HG03342 (cell line): Measurements from ENCODE around the gene PHOSPHO1.

Experiments
- ATAC-seq: cut with Tn5 transposase; IDR thresholded peaks from one replicate; pipeline ENCODE4 v1.9.1; 2021; ENCODE audit warnings: mild to moderate bottlenecking, moderate library complexity; ENCODE audit not compliant: unreplicated experiment

Gene PHOSPHO1

DNA sequence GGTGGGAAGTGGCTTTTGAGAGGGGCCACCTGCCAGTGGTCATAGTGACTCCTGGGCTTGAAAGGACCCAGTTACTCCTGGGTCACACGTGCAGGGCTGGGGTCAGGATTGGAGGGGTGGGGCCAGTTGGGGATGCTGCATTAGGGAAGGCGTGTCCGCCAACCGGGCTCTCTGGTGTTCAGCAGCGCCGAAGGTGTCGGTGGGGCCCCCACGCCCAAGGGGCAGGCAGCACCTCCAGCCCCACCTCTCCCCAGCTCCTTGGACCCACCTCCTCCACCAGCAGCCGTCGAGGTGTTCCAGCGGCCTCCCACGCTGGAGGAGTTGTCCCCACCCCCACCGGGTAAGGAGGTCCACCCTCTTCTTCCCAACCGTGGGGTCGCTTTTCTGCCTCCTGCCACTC lies 10.6 kb downstream of the PHOSPHO1 start:
- ATAC-seq, result no peak

DNA sequence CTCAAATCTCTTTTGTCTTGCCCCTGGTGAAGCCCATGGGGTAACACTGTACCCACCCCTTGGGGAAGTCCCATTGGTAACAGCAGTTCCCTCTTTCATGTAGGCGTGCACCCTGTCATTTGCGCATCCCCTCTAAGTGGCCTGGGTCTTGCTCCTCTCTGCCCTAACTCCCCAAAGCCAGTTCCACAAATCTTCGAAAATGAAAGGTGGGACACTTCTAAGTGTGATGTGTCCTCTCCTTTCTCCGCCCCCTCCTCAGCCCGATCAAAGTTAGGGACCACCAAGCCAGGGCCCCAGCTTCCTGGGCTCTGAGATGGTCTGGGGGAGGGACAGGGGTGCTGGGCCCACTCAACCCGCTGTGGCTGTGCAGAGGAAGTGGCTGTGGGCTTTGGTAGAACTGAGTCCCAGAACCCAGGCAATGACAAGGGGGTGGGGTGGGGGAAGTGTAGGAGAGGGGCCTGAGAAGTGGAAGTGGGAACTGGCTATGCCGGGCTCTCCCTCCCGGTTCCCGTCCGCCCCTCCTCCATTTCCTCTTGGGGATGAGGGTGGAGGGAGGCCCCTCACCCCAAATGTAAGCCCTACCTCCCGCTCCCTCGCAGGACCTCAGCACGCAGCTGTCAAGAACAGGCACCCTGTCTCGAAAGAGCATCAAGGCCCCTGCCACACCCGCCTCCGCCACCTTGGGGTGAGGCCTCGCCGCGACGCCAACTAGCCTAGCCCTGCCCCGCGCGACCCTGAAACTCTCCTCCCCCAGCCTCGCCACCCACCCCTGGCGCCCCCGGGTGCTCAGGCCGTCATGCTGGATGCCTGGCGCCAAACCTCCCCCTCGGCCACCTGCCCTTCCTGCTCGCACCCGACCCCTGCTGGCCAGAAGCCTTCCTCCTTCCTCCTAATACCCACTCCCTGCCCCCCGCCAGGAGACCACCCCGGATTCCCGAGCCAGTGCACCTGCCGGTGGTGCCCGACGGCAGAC lies 11.4 kb downstream of the PHOSPHO1 start:
- ATAC-seq, result peak; percentile 32

DNA sequence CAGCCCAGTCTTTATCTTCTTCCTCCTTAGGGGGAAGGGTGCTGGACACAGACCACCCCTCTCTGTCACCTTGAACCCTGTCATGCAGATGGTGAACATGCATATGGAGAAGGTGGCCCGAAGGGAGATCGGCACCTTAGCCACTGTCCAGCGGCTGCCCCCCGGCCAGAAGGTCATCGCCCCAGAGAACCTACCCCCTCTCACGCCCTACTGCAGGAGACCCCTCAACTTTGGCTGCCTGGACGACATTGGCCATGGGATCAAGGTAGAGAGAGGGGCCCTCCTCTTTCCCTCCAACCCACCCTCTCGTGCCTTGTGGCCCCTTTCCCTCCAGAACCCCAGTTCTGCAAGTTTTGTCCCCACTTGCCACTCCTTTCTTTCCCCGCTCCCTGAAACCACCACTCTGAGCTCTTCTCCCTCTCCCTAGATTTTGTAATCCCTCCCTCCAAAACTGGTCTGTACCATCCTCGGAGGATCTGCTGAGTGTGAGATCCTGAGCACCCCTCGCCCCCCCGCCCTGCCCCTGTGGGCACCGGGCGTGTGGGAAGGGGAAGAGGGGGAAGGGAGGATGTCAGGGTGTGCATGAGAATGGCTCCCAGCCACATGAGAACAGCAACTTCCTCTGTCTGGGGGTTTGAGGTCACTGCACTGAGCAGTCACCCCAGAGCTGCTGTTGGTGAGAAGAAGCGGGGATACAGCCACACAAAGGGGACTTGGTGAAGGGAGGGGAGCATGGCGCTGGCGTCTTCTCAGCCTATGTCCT lies 12.8 kb downstream of the PHOSPHO1 start:
- ATAC-seq, result peak; percentile 40

DNA sequence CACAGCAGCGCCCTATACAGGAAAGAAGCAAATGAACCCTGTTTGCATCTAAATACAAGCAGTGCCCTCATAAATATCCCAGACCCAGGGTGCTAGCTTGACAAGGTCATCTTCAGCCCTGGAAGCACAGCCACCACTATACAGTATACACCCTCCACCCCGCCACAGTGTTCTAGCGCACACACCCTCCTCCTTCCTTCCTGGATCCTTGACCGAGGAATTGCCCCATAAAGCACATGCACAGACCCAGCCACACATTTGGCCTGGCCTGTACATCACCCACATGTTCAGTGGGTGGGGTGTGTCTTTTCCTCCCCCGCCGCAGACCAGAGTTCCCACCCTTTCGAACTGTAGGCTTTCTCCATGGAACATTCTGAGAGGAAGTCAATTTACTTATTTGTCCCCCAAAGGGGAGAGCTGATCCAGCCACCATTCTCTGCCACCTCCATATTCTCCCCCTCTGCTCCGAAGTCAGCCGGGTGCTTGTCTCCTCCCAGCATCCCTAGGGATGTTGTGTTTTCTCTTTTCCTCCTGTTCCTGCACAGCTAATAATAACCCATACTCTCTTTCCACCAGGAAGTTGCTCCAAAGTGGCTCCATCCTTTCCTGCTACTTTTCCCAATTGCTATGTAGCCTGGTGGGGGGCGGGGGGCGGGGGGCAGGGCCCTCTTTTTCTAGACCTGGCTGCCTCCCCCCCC lies 13.5 kb downstream of the PHOSPHO1 start:
- no peak for ATAC-seq

DNA sequence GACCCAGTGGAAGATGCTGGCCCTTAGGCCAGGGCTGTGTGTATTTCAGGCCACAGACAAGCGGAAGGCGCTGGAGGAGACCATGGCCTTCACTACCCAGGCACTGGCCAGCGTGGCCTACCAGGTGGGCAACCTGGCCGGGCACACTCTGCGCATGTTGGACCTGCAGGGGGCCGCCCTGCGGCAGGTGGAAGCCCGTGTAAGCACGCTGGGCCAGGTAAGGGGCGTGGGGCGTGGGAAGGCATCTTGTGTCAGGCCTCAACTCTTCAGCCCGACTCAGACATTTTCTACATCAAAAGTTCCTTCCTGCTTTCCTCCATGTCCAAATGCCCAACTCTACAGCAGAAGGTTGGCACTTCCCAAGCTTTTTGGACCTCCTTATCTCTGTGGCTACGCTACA lies 14.1 kb downstream of the PHOSPHO1 start:
- ATAC-seq, result no peak

DNA sequence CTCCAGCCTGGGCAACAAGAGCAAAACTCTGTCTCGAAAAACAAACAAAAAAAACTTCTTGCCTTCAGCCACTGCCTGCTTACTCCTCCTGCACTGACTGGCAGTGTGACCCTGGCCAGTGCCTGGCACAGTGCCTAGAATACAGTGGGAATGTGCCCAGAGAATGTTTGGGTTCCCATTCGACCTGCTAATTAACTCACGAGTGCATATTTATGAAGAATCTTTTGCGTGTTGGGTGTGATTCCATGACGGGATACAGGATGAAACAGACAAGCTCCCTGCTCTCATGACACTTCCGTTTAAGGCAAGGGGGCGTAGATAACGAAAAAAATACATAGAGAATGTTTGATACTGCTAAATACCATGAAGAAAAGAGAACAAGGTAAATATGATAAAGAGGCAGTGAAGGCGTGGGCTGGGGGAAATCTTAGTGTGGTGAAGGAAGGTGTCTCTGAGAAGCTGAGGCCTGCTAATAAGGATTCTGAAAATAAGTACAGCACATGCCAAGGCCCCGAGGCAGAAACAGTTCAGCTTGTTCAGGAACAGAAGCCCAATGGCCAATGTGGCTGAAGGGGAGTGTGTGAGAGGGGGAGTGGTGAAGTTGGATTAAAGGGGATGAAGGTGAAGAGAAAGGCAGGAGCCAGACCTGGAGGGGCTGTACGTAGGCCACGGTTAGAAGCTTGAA lies 15.8 kb downstream of the PHOSPHO1 start:
- ATAC-seq, result no peak

DNA sequence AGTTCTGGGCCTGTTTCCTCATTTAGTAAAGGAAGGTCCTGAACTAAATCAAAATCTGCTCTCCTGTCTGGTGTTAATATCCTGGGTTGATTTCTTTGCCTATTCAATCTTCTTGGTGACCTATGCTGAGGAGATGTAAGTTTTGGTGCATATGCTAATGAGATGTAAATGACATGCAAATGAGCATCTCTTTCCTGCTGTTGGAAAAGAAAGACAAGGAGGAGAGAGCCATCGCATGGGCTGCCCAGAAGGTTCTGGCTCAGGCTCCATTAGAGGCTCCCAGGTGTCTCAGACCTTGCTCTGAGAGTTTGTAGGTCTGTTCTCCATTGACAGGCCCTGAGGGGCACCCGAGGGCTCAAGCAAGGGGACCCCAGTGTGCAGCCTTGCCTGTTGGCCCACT lies 16.7 kb downstream of the PHOSPHO1 start:
- ATAC-seq, result no peak

DNA sequence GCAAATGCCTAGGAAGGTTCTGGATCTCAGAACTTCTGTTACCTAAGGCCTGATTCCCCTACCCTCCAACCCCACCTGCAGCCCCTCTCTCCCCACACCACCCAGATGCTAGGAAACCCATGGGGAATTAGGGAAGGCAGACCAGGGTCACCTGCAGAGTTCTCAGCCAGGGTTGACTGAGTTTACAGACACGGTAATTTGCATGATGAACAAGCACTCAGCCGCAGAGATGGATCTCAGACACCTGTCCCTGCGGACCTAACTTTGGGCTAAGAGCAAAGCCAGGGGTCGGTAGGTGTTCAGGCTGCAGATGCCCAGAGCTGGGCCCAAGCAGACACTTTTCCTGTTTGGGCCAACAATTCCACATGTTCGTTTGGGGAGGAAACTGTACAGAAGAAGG lies 17.2 kb downstream of the PHOSPHO1 start:
- ATAC-seq, result no peak

DNA sequence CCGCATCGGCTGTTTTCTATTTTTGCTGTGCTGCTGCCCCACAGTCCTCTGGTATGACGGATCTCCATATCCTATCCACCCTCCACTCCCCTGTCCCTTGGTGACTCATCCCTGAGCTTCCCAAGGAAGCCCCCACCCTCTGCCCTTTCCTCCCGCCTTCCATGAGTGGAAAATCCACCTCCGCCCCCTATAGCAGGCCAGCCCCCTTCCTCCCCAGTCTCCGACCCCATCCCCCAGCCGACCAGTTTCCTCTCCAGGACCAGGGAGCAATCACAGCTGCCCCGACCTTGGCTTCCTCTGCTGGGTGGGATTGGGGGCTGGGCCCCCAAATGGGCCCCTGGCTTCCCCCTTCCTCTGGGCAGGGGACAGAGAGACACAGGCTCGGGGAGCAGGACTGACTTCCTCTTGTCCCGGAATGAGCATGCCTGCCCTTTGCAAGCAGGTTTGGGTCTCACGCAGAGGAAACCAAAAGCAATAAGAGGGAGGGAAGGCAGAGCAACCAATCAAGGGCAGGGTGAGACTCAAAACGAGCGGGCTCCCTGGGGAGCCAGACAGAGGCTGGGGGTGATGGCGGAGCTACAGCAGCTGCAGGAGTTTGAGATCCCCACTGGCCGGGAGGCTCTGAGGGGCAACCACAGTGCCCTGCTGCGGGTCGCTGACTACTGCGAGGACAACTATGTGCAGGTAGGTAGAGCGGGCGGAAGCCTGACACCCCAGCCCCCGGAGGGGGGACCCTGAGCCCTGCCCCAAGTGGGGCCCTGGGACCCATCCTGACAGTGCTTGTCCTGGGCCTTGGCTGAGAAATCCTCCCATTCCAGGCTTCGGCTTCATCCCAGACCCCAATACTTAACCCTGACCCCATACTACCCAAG lies 20.2 kb downstream of the PHOSPHO1 start, which contains the start of the genes ABI3 and GNGT2:
Gene ABI3 (plus strand): TSS at position 550 of the 872 bp plus-strand sequence. CDS start 18 bp downstream, at position 568.
Gene GNGT2 (minus strand): TSS at position 417 of the 872 bp plus-strand sequence. CDS start 3,152 bp downstream, outside the sequence.
- peak; percentile 80 for ATAC-seq

DNA sequence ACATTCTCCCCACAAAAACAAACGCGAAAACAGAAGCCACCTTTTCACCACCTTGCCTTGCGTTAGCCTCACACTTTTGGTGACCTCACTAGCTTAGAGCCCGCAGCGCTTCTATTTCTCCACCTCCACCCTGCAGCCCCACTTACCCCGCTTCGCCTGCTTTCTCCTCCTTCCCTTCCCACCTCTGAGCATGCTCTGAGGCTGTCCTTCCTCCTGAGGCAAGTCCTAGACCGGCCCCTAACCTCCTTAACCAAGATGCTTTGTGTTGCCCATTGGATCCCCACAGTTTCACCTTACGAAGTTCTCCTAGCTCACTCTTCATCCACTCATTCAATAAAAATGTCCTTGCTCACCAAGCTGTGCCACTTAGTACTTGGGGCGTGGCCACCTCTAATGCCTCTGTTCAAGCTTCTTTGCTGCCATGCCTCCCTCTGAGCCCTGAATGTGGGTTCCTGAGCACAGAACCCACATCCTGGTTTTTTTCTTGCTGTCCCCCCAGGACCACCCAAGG lies 21.5 kb downstream of the PHOSPHO1 start:
- ATAC-seq, result no peak

DNA sequence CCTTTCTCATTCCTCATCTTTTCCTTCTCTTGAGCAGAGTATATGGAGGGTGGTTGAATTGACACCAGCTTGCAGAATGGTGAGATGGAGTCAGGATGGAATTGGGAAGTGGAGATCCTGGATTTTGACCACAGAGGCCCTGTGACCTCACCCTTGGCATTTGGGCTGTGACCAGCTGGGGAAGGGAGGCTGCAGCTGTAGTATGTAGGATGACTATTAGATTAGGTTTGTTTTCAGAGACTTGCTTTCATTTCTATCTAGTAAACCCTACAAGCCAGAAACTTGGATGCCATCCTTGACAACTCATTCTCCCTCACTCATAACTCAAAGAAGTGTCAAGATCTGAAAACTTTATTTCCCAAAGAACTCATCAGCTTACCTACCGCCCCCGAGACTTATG lies 26.1 kb downstream of the PHOSPHO1 start:
- no peak for ATAC-seq

DNA sequence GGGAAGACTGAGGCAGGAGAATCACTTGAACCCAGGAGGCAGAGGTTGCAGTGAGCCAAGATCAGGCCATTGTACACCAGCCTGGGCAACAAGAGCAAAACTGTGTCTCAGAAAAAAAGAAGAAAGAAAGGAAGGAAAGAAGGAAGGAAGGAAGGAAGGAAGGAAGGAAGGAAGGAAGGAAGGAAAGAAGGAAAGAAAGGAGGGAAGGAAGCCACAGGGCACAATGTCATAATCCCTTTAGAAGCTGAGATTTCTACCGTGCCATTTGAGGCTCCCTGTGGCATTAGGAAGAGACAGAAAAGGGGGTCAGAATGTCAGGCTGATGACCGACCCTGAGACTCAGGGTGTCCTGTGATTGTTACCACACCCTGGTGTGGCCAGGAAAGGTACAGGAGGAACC lies 26.8 kb downstream of the PHOSPHO1 start:
- no peak for ATAC-seq

DNA sequence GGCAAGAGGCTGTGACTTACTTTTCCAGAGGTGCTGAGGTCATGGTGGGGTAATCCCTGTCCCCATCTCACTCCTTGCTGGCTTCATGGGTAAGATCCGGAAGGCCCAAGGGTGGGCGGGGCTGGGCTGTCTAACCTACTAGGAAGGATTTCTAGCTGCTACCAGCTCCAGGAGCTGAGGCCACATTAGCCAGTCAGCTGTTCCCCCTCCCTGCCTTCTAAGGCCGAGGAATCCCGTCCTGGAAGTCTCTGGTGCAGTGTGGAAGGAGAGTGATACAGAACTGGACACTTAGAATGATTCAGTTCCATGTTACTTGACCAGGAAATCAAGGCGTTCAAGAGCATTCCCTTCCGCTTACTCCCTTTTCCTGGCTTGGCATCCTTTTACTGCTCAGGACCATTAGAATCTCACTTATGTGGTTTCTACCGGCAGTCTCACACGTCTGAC lies 29.1 kb downstream of the PHOSPHO1 start:
- ATAC-seq, result no peak

DNA sequence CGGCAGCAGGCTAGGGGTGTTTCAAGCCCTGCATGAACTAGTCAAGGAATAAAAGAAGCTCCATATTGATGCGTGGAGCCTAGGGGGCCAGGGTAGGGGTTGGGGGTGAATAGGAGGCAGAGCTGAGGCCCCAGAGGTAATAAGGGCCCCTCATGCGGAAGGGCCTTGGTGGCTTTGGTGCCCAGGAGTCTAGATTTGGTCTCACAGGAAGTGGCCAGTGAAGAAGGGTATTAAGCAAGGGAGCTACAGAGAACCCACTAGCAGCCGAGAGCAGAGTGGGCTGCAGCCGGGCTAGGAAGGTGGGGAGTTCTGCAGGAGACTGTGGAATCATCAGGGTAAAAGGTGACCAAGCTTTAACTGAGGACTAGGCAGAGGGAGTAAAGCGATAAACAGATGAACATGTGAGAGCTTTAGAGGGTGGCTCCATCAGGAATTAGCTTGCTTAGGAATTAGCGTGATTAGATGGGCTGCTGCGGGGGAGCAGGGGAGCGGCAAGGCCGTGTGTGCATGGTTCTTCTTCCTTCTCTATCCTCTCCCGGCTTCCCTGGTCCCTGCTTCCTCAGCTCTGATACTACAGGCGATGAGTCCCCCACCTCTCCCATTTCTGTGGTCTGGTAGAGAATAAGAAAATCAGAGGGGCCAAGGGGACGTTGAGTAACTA lies 30.0 kb downstream of the PHOSPHO1 start:
- no peak for ATAC-seq

DNA sequence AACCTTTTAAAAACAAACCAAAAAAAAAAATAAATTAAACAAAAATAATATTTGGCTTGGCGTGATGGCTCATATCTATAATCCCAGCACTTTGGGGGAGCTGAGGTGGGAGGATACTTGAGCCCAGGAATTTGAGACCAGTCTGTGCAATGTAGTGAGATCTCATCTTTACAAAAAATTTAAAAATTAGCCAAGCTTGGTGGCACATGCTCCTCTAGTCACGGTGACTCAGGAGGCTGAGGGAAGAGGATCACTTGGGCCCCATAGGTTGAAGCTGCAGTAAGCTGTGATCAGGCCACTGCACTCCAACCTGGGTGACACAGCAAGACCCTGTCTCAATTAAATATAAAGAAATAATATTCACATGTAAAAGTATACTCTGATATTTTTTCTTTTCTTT lies 32.4 kb downstream of the PHOSPHO1 start:
- no peak for ATAC-seq

DNA sequence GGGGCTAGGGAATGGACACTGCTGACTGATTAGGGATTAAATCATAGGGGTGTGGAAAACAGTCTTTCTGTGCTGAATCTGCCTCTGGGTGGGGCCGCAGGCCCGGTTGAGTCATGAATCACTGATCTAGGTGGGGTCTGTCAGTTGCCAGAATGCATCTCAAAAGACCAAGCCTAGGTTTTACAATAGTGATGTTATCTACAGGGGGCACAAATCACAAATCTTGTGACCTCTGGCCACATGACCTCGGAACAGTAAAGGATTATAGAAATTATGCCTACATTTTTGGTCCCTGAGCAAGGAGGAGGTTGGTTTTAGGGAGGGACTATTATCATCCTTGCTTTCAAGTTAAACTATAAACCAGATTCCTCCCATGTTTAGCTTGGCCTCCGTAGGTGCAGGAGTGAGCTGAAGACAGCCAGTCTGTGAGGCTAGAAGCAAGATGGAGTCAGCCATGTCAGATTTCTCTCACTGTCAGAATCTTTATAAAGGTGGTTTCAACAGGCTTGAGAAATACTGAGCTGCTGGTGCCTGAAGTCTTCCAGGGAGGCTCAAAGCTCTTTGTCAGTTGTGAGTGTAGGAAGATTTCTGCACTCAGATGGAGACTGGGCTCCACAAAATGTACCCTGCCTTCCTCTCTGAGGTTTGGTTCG lies 33.1 kb downstream of the PHOSPHO1 start:
- no peak for ATAC-seq

DNA sequence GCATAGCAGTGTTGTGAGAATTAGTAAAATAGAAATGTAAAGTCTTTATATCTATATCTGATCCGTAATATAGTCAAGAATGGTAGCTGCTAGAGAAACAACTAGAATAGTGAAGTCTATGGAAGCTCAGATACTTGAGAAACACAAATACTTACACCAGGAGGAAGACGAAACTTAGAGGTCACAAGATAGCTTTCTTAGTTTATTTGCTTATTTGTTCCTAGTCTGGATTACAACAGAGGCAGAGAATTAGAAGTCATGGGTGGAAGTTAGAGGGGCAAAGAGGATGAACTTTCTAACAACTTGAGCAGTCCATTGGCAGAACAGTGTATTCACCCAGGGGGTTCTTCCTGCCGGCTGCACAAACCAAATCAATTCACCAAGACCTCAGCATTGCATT lies 34.1 kb downstream of the PHOSPHO1 start:
- no peak for ATAC-seq

DNA sequence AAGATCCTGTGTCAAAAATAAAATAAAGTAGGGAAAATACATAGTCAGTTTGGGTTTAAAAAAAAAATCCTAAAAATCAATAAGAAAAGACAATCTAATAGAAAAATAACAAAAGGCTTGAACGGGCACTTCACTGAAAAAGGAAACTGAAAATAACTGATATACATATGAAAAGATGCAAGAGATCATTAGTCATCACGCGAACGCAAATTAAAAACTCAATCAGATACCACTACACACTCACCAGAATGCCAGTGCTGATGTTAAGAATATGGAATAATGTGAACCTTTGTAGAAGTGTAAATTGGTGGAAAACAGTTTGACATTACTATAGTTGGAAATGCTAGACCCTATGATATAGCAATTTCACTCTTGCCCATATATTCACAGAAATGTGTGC lies 34.8 kb downstream of the PHOSPHO1 start:
- ATAC-seq, result no peak
